ENCODE results near the gene TPI1.
"Not testable (repeated sequence)": the region's sequence is repeated elsewhere in the genome, so short reads cannot be mapped to it uniquely, and the experiment has no call there.

DNA sequence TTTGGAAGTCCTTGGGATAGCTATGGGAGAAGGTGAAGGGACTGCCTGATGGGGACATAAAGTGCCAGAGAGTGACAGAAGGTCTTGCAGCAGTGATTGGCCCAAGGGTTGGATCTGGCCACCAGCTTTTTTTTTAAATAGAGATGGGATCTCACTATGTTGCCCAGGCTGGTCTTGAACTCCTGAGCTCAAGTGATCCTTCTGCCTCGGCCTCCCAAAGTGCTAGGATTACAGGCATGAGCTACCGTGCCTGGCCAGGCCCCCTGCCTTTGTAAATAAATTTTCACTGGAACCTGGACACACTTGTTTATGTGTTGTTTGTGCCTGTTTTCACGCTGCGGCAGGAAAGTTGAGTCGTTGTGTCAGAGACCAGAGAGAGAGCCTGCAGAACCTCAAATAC is 2.0 kb upstream of the TPI1 start:
- TF ChIP-seq, protein P1, sequence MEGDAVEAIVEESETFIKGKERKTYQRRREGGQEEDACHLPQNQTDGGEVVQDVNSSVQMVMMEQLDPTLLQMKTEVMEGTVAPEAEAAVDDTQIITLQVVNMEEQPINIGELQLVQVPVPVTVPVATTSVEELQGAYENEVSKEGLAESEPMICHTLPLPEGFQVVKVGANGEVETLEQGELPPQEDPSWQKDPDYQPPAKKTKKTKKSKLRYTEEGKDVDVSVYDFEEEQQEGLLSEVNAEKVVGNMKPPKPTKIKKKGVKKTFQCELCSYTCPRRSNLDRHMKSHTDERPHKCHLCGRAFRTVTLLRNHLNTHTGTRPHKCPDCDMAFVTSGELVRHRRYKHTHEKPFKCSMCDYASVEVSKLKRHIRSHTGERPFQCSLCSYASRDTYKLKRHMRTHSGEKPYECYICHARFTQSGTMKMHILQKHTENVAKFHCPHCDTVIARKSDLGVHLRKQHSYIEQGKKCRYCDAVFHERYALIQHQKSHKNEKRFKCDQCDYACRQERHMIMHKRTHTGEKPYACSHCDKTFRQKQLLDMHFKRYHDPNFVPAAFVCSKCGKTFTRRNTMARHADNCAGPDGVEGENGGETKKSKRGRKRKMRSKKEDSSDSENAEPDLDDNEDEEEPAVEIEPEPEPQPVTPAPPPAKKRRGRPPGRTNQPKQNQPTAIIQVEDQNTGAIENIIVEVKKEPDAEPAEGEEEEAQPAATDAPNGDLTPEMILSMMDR (IDR thresholded peaks at IDR 0.05), result not testable (repeated sequence)
- not testable (repeated sequence) for TF ChIP-seq POLR2A (IDR thresholded peaks at IDR 0.05; ENCODE audit: low read depth)

All from esophagus muscularis mucosa (tissue), 3 donors.